HL-60/S4 treated with phorbol 12-myristate 13-acetate at 8.2 ng/mL for 4 days and 3 days (cell line): ENCODE data around the gene ZPR1.
"Not testable (repeated sequence)": the region's sequence is repeated elsewhere in the genome, so short reads cannot be mapped to it uniquely, and the experiment has no call there.

Experiments used
- in situ Hi-C: fragments of 300-500 bp; cut with MboI; formaldehyde crosslinking; loops from 2 replicates; pipeline ENCODE4 v1.15.0; 2022; ENCODE audit warnings: low sequenced_read_pairs

The ZPR1 gene

GRCh38 chr11:116823031-116823843 is 35.4 kb upstream of the ZPR1 start, which contains the start of gene APOA4:
Gene APOA4 (minus strand): TSS chr11:116823304. CDS start chr11:116823191, 113 bp downstream.
- in situ Hi-C loops = no loop called here

GRCh38 chr11:116822575-116822974 is 34.8 kb upstream of the ZPR1 start:
- in situ Hi-C loops = no loop called here

GRCh38 chr11:116821050-116821918 is 33.5 kb upstream of the ZPR1 start:
- in situ Hi-C loops = no loop called here

- in situ Hi-C loops = no loop called here
Measured at GRCh38 chr11:116819049-116819448, 31.2 kb upstream of the ZPR1 start.

- in situ Hi-C loops = no loop called here
Measured at GRCh38 chr11:116814502-116814901, 26.7 kb upstream of the ZPR1 start.

- in situ Hi-C loops = no loop called here
Measured at GRCh38 chr11:116813781-116814471, 26.1 kb upstream of the ZPR1 start.

GRCh38 chr11:116813170-116813569 is 25.3 kb upstream of the ZPR1 start:
- in situ Hi-C loops = no loop called here

- in situ Hi-C loops = no loop called here
Measured at GRCh38 chr11:116812109-116812508, 24.3 kb upstream of the ZPR1 start.

- in situ Hi-C loops = no loop called here
Measured at GRCh38 chr11:116811194-116811593, 23.4 kb upstream of the ZPR1 start.

- in situ Hi-C loops = no loop called here
Measured at GRCh38 chr11:116808262-116809175, 20.7 kb upstream of the ZPR1 start.

- in situ Hi-C loops = no loop called here
Measured at GRCh38 chr11:116807601-116808261, 19.9 kb upstream of the ZPR1 start.

GRCh38 chr11:116804001-116804400 is 16.2 kb upstream of the ZPR1 start:
- in situ Hi-C loops = no loop called here

GRCh38 chr11:116801662-116802061 is 13.8 kb upstream of the ZPR1 start:
- in situ Hi-C loops = not testable (repeated sequence)

- in situ Hi-C loops = no loop called here
Measured at GRCh38 chr11:116800610-116801009, 12.8 kb upstream of the ZPR1 start.

GRCh38 chr11:116798368-116798767 is 10.5 kb upstream of the ZPR1 start:
- in situ Hi-C loops = loop anchor here (10.0 kb wide), 1 partner anchor 306 kb away; no protein-coding TSS in a partner anchor

- in situ Hi-C loops = loop anchor here (10.0 kb wide), 1 partner anchor 307 kb away; no protein-coding TSS in a partner anchor
Measured at GRCh38 chr11:116797816-116798215, 10.0 kb upstream of the ZPR1 start.

GRCh38 chr11:116796548-116796947 is 8.7 kb upstream of the ZPR1 start:
- in situ Hi-C loops = loop anchor here (10.0 kb wide), 1 partner anchor 308 kb away; no protein-coding TSS in a partner anchor

- in situ Hi-C loops = loop anchor here (10.0 kb wide), 1 partner anchor 310 kb away; no protein-coding TSS in a partner anchor
Measured at GRCh38 chr11:116794851-116795250, 7.0 kb upstream of the ZPR1 start.

- in situ Hi-C loops = loop anchor here (10.0 kb wide), 1 partner anchor 311 kb away; no protein-coding TSS in a partner anchor
Measured at GRCh38 chr11:116793772-116794097, 5.9 kb upstream of the ZPR1 start.
